HepG2 (cell line): Measurements from ENCODE around the gene ABCB11. TPM values are rescaled to one million over a fixed set of nuclear protein-coding genes. Genes with fewer than 3 reads are reported as not detected.

Source experiments
- AKNA ChIP-seq: sonication (generic); formaldehyde crosslinking; IDR thresholded peaks from 2 replicates; pipeline ENCODE4 v1.4.0; 2020; ENCODE audit warnings: missing genetic modification reagents, borderline replicate concordance
- ATAD3A ChIP-seq: sonication (generic); formaldehyde crosslinking; IDR thresholded peaks from 2 replicates; pipeline ENCODE4 v1.4.0; 2020; ENCODE audit warnings: missing genetic modification reagents
- CREM ChIP-seq, 2 experiments: sonication (generic) in 1 of 2; formaldehyde crosslinking in 1 of 2; IDR thresholded peaks; 2 replicates each; pipeline versions ENCODE4 v1.4.0 to v1.6.1; 2016 to 2020; ENCODE audit warnings: antibody characterized with exemption in 1 of 2, mild to moderate bottlenecking in 1 of 2, missing genetic modification reagents in 1 of 2
- ELK4 ChIP-seq: sonication (generic); formaldehyde crosslinking; IDR thresholded peaks from 2 replicates; pipeline ENCODE4 v1.9.0; 2021; ENCODE audit warnings: missing genetic modification reagents, borderline replicate concordance
- FOXJ3 ChIP-seq: sonication (generic); formaldehyde crosslinking; IDR thresholded peaks from 2 replicates; pipeline ENCODE4 v1.4.0; 2020; ENCODE audit warnings: missing genetic modification reagents, mild to moderate bottlenecking, borderline replicate concordance
- HES4 ChIP-seq: sonication (generic); formaldehyde crosslinking; IDR thresholded peaks from 2 replicates; pipeline ENCODE4 v1.9.0; 2021; ENCODE audit warnings: mild to moderate bottlenecking, missing genetic modification reagents, borderline replicate concordance
- HIVEP1 ChIP-seq: sonication (generic); formaldehyde crosslinking; IDR thresholded peaks from 2 replicates; pipeline ENCODE4 v1.4.0; 2020; ENCODE audit warnings: mild to moderate bottlenecking, missing genetic modification reagents
- HOXA9 ChIP-seq: sonication (generic); formaldehyde crosslinking; IDR thresholded peaks from 2 replicates; pipeline ENCODE4 v1.8.1; 2022; ENCODE audit warnings: missing genetic modification reagents, mild to moderate bottlenecking, moderate library complexity, borderline replicate concordance
- KMT2A ChIP-seq: sonication (generic); formaldehyde crosslinking; IDR thresholded peaks from 2 replicates; pipeline ENCODE4 v1.4.0; 2020; ENCODE audit warnings: missing genetic modification reagents
- NCOA2 ChIP-seq: sonication (generic); formaldehyde crosslinking; IDR thresholded peaks from 2 replicates; pipeline ENCODE4 v1.8.0; 2022; ENCODE audit warnings: inconsistent platforms
- PCBP2 ChIP-seq: fragments of 200-400 bp; formaldehyde crosslinking; optimal IDR thresholded peaks from 2 replicates; pipeline ENCODE3; 2018; ENCODE audit warnings: low read length, low read depth; ENCODE audit not compliant: poor library complexity, severe bottlenecking
- POGZ ChIP-seq: sonication (generic); formaldehyde crosslinking; IDR thresholded peaks from 2 replicates; pipeline ENCODE4 v1.4.0; 2020; ENCODE audit warnings: mild to moderate bottlenecking, missing genetic modification reagents
- POLR2AphosphoS5 ChIP-seq: IDR thresholded peaks from 2 replicates; pipeline ENCODE4 v1.6.1; 2012; ENCODE audit warnings: low read depth, low read length
- STAG1 ChIP-seq: sonication (generic); formaldehyde crosslinking; IDR thresholded peaks from 2 replicates; pipeline ENCODE4 v1.4.0; 2020; ENCODE audit warnings: missing genetic modification reagents
- STAT5B ChIP-seq: sonication (generic); formaldehyde crosslinking; IDR thresholded peaks from 2 replicates; pipeline ENCODE4 v1.4.0; 2020; ENCODE audit warnings: missing genetic modification reagents
- SYNCRIP ChIP-seq: fragments of 200-400 bp; formaldehyde crosslinking; IDR thresholded peaks from 2 replicates; pipeline ENCODE4 v1.6.1; 2018; ENCODE audit warnings: mild to moderate bottlenecking, low read depth, low read length; ENCODE audit not compliant: insufficient read depth
- TCF7L2 ChIP-seq: IDR thresholded peaks from 2 replicates; pipeline ENCODE4 v1.6.1; 2011; ENCODE audit warnings: mild to moderate bottlenecking, low read depth, low read length, moderate library complexity
- ZBTB43 ChIP-seq: sonication (generic); formaldehyde crosslinking; conservative IDR thresholded peaks from 2 replicates; pipeline ENCODE4 v1.4.0; 2020; ENCODE audit warnings: missing genetic modification reagents
- ZNF143 ChIP-seq: sonication (generic); formaldehyde crosslinking; IDR thresholded peaks from 2 replicates; pipeline ENCODE4 v1.4.0; 2020; ENCODE audit warnings: missing genetic modification reagents
- ZNF230 ChIP-seq: sonication (generic); formaldehyde crosslinking; IDR thresholded peaks from 2 replicates; pipeline ENCODE4 v1.4.0; 2020; ENCODE audit warnings: mild to moderate bottlenecking, missing genetic modification reagents
- ZNF766 ChIP-seq: sonication (generic); formaldehyde crosslinking; IDR thresholded peaks from 2 replicates; pipeline ENCODE4 v1.5.0; 2020; ENCODE audit warnings: missing genetic modification reagents, borderline replicate concordance
- ZNF816 ChIP-seq: sonication (generic); formaldehyde crosslinking; IDR thresholded peaks from 2 replicates; pipeline ENCODE4 v1.8.0; 2022; ENCODE audit warnings: missing genetic modification reagents, mild to moderate bottlenecking, borderline replicate concordance
- ZNF839 ChIP-seq: sonication (generic); formaldehyde crosslinking; IDR thresholded peaks from 2 replicates; pipeline ENCODE4 v1.4.0; 2020; ENCODE audit warnings: missing genetic modification reagents, mild to moderate bottlenecking, borderline replicate concordance
- polyA plus RNA-seq, 8 experiments: library from polyadenylated mRNA; depleted of rRNA in 3 of 8; stranded (reverse) in 7 of 8; unstranded in 1 of 8; fragments of >200 nt; fragmentation: Illumina TruSeq in 4 of 8; extraction: Trizol in 4 of 8; gene quantifications; 2 replicates each; pipeline versions ENCODE4 v1.2.1 to v1.2.3, GENCODE V29; 2011 to 2016; ENCODE audit warnings: low read depth in 4 of 8, missing spikeins in 1 of 8, mixed read lengths in 1 of 8; ENCODE audit not compliant: insufficient read depth in 1 of 8
- total RNA-seq, 5 experiments: library from RNA; depleted of rRNA; stranded (reverse); fragments of >200 nt; fragmentation: Illumina TruSeq; extraction: Trizol; gene quantifications; 2 replicates each; pipeline ENCODE4 v1.2.3, GENCODE V29; 2016; ENCODE audit warnings: low read depth in 1 of 5

The ABCB11 gene
- total and polyA plus RNA-seq, 2 of the 13 experiments (the other 11 are each of a cell fraction or from before 2014, with no cell fraction given), result not detected

GRCh38 chr2:168890006-168890782 is 140.9 kb downstream of the ABCB11 start, which contains the start of gene SPC25 (continued):
- peak; percentile 13; the same call in 1 of the 2 replicates for TF ChIP-seq ZBTB43
- TF ChIP-seq CREM (IDR thresholded peaks at IDR 0.05), result peak; percentile 91
- TF ChIP-seq CREM (CRISPR knock-in tag; IDR thresholded peaks at IDR 0.05), result no peak
- no peak; the same call in 1 of the 2 replicates for TF ChIP-seq ZNF816 (CRISPR knock-in tag)
- TF ChIP-seq STAT5B (CRISPR knock-in tag), result no peak
- 0 out of 2 replicates have a peak, but pooled peaks have one; percentile 23 for TF ChIP-seq HES4 (CRISPR knock-in tag)
- no peak for TF ChIP-seq AKNA (CRISPR knock-in tag)
- TF ChIP-seq HOXA9 (CRISPR knock-in tag), result no peak
- no peak for TF ChIP-seq SYNCRIP
- TF ChIP-seq ZNF766 (CRISPR knock-in tag), result no peak
- peak; percentile 93; the same call in 1 of the 2 replicates for TF ChIP-seq ZNF839 (CRISPR knock-in tag)
- TF ChIP-seq ATAD3A (CRISPR knock-in tag), result no peak
- TF ChIP-seq FOXJ3 (CRISPR knock-in tag), result no peak; the same call in 1 of the 2 replicates
- TF ChIP-seq POLR2AphosphoS5, result peak; percentile 69
- no peak for TF ChIP-seq PCBP2
- TF ChIP-seq ZNF143 (CRISPR knock-in tag), result peak; percentile 98
- peak; percentile 38; the same call in 1 of the 2 replicates for TF ChIP-seq NCOA2 (CRISPR knock-in tag)
- peak; percentile 90 for TF ChIP-seq POGZ (CRISPR knock-in tag)
- no peak for TF ChIP-seq TCF7L2
- TF ChIP-seq STAG1 (CRISPR knock-in tag), result no peak
- no peak for TF ChIP-seq ZNF230 (CRISPR knock-in tag)
- TF ChIP-seq KMT2A (CRISPR knock-in tag), result peak; percentile 93
- TF ChIP-seq ELK4 (CRISPR knock-in tag), result no peak
- no peak; the same call in 1 of the 2 replicates for TF ChIP-seq HIVEP1 (CRISPR knock-in tag)
